ENCODE data around the gene STX3. TPM values are rescaled to one million over a fixed set of nuclear protein-coding genes. Genes with fewer than 3 reads are reported as not detected.

The STX3 gene
- 59.1 and 86.3 TPM in 2 replicates for total RNA-seq

- peak; percentile 75 to 77 for DNase-seq (ENCODE audit: low read depth in 2 of 2)
These were observed at the start of gene STX3 for GRCh38 chr11:59754859-59755700. STX3 (plus strand) TSS chr11:59755376; CDS start chr11:59755606, 230 bp downstream.

- DNase-seq (ENCODE audit: low read depth in 2 of 2): peak in 1 of 2 donors; percentile 64
These were observed 48.5 kb upstream of the STX3 start for GRCh38 chr11:59706518-59707285.

DNA sequence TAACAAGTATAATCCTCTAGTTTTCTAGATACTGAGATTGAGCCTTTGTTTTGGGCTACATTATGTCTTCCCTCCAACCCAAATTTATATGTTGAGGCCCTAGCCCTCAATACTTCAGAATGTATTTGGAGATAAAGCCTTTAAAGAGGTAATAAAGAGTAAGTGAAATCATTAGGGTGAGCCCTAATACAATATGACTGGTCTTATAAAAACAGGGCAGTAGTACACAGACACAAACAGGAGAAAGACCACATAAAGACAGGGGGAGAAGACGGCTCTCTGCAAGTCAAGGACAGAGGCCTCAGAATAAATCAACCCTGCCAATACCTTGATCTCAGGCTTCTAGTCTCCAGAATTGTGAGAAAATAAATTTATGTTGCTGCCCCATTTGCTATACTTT, 47.8 kb upstream of the STX3 start:
- no peak for DNase-seq (ENCODE audit: low read depth in 2 of 2)

GRCh38 chr11:59708537-59708936, 46.6 kb upstream of the STX3 start:
- DNase-seq (ENCODE audit: low read depth in 2 of 2): no peak

DNA sequence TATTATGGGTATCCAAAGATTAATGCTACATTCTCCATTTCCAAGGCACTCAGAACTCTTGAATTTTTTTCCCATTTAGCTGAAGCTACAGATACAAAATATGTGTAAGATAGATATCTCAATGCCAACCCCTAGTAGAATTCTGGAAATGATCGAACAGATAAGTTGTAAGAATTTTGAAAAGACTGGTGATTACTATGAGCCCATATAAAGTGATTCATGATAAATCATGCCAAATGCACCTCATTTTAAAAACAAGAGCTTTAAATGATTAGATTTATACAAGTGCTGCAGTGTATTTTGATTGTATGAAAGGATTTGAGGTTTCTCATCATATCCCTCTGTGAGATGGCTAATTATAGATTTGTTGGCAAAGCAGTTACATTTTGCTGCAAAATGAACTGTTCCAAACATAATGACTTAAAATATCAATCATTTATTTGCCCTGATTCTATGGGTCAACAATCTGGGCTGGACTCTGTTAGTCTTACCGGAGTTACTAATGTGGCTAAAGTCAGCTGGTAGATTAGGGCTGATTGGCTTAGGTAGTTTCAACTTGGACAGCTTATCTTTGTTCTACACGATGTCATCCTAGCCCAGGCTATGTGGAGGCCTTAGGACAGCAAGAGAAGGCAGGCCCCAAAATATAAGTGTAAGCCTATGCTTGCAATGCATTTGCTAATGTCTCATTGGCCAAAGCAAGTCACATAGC, 44.9 kb upstream of the STX3 start:
- no peak for DNase-seq (ENCODE audit: low read depth in 2 of 2)

- DNase-seq (ENCODE audit: low read depth in 2 of 2): no peak
These were observed 41.4 kb upstream of the STX3 start, which contains the start of gene OR10V1 for GRCh38 chr11:59713745-59714144. OR10V1 (minus strand) TSS chr11:59713845; CDS start chr11:59713845, 0 bp downstream.

DNA sequence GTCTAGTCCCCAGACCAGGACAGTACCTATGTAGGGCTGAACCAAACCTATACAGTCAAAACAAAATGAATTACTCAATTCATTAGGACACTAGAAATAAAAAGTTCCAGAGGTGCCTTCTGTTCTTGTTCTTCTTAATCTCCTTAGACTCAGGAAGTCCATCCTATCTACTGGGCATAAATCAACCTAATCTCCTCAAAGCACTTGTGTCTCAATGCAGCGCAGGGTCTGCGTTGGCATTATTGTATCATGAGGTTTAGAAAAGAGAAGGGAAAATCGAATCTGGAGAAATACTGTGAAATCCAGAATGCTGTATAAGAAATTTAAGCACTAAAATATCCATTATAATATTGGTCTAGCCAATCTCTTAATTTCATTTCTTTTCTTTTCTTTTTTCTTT, 39.1 kb upstream of the STX3 start:
- DNase-seq (ENCODE audit: low read depth in 2 of 2): no peak

- DNase-seq (ENCODE audit: low read depth in 2 of 2): no peak
These were observed 35.6 kb upstream of the STX3 start for GRCh38 chr11:59719556-59719955.

GRCh38 chr11:59724066-59724465, 31.1 kb upstream of the STX3 start:
- no peak for DNase-seq (ENCODE audit: low read depth in 2 of 2)

DNA sequence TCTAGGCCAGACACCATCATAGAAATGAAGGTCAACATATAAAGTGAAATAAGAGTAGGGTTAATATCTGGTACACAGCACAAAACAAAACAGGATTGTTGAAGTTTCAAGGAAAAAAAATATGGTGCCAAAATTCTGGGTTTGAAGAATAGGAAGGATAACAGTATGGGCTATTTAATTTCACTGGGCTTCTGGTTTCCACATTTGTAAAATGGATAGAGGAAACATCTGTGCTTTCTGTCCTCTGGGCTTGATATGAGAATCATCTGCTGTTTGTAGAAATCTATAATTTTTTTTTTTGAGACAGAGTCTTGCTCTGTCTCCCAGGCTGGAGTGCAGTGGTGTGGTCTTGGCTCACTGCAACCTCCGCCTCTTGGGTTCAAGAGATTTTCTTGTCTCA, 27.8 kb upstream of the STX3 start:
- DNase-seq (ENCODE audit: low read depth in 2 of 2): no peak

GRCh38 chr11:59728154-59728553, 27.0 kb upstream of the STX3 start:
- DNase-seq (ENCODE audit: low read depth in 2 of 2): no peak

GRCh38 chr11:59728913-59729312, 26.3 kb upstream of the STX3 start:
- no peak for DNase-seq (ENCODE audit: low read depth in 2 of 2)

DNA sequence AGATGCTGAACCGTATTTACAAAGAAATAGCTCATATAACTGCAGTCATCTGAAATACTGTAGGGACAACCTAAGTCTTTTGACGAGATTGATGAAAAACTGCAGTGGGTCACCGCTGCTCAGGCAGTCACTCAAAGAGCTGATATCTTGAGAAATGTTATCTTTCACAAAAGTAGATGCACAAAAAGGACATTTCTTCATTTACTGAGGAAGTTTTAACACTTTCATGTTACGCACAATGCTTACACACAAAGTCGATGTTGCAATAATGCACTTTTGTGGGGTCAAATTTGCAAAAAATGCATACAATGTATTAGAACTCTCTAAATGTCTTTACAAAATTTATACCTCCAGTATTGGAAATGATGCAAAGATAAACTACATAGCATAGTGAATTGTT, 25.3 kb upstream of the STX3 start:
- DNase-seq (ENCODE audit: low read depth in 2 of 2): no peak

DNA sequence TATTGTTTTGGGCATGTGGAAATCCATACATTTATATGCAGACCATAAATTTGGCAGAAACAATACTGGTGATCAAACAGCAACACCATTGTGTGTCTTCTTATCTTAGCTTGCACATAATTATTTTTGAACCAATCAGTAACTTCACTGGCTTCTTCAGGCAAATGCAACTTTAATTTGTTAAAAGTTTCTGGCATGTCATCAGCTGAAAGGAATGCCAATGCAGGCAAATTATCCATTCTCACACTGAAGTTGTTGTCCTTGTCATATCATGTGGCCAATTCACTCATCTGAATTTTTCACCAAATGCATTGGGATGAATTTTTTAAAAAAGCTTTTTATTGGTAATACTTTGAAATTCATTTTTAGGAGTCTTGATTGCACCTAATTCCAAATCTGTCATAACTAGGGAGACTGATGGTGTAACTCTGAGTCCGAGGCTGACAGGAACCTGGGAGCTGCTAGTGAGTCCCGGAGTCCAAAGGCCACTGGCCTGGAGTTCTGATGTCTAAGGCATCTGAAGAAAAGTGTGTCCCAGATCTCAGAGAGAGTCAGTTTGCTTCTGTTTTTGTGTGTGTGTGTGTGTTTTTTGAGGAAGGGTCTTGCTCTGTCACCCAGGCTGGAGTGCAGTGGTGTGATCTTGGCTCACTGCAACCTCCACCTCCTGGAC, 24.1 kb upstream of the STX3 start:
- no peak for DNase-seq (ENCODE audit: low read depth in 2 of 2)

DNA sequence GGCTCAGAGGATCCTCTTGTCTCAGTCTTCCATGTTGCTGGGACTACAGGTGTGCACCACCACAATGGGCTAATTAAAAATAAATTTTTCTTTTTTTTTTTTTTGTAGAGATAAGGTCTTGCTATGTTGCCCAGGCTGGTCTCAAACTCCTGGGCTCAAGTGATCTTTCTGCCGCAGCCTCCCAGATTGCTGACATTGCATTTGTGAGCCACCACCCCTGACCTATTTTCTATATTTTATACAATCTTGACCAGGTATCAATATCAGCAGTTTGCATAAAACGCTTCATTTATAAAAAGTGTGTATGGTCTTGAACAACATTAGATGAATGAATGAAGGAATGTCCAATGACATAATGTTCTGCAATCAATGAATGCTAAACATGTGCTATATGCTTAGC, 9.1 kb upstream of the STX3 start:
- DNase-seq (ENCODE audit: low read depth in 2 of 2): no peak

GRCh38 chr11:59753650-59754493, 1.3 kb upstream of the STX3 start:
- DNase-seq (ENCODE audit: low read depth in 2 of 2): peak; percentile 82 to 86

DNA sequence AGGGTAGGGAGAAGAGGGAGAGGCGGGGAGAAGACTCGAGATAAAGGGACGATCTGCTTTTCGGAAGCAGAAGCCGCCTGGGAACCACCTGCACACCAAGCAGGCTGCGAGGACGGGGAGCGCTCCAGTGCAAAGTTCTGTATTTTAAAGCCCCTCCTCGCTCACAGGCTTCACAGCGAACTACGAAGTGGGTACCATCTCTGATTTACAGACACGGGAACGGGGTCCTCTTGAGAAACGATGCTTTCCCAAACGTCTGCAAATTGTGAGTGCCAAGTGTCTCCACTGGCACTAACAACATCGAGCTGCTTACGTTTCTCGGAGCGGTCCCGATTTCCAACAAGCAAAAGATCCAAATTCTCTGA, 700 bp upstream of the STX3 start:
- peak; percentile 30 to 38 for DNase-seq (ENCODE audit: low read depth in 2 of 2)

- DNase-seq (ENCODE audit: low read depth in 2 of 2): peak; percentile 88 to 90
These were observed 753 bp downstream of the STX3 start for GRCh38 chr11:59755701-59756557.

GRCh38 chr11:59756558-59756840, 1.3 kb downstream of the STX3 start:
- peak; percentile 26 to 60 for DNase-seq (ENCODE audit: low read depth in 2 of 2)

DNA sequence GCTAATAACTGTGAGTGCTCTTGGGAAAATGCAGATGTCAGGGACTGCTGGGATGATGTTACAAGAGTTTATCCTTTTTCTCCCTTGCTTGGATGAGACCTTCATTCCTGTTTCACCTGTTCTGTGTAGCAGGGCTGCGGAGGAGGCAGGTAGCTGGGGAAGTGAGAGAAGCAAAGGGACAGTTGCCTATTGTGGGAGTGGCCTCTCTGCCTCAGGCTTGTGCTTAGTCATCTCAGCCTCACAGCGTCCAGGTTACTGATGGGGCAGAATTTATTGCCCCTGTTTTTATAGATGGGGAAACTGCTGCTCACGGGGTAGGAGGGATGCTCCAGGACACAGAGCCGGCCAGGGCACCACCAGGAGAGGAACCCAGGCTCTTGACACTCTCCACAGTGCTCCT, 1.7 kb downstream of the STX3 start:
- peak; percentile 34 to 38 for DNase-seq (ENCODE audit: low read depth in 2 of 2)
